Nephron (organoid): Measurements from ENCODE around the gene HPD.
"Not testable (repeated sequence)": the region's sequence is repeated elsewhere in the genome, so short reads cannot be mapped to it uniquely, and the experiment has no call there.

Experiments used
- H3K27ac Mint-ChIP-seq, 3 experiments: 2 replicates each; pipeline ENCODE4 v1.8.0; 2020; ENCODE audit warnings: mixed read lengths in 3 of 3, mild to moderate bottlenecking in 2 of 3, moderate library complexity in 1 of 3
- H3K27me3 Mint-ChIP-seq: 2 replicates; pipeline ENCODE4 v1.8.0; 2021; ENCODE audit warnings: low read depth, mild to moderate bottlenecking, moderate library complexity, mixed read lengths
- H3K36me3 Mint-ChIP-seq: 2 replicates; pipeline ENCODE4 v1.8.0; 2020; ENCODE audit warnings: low read depth, mixed read lengths
- H3K4me1 Mint-ChIP-seq: 2 replicates; pipeline ENCODE4 v1.8.0; 2020; ENCODE audit warnings: mixed read lengths
- H3K4me3 Mint-ChIP-seq, 3 experiments: 2 replicates each; pipeline ENCODE4 v1.8.0; 2020; ENCODE audit warnings: mild to moderate bottlenecking in 3 of 3, mixed read lengths in 3 of 3, moderate library complexity in 2 of 3
- H3K9me3 Mint-ChIP-seq: 2 replicates; pipeline ENCODE4 v1.8.0; 2020; ENCODE audit warnings: mixed read lengths
- TF ChIP-seq, protein P1 (sequence below), 3 experiments: fragments of 200-600 bp; sonication (generic); IDR thresholded peaks; one replicate each; pipeline ENCODE4 v1.5.0; 2021; ENCODE audit warnings: antibody characterized with exemption in 3 of 3; ENCODE audit not compliant: unreplicated experiment in 3 of 3

Gene HPD

DNA sequence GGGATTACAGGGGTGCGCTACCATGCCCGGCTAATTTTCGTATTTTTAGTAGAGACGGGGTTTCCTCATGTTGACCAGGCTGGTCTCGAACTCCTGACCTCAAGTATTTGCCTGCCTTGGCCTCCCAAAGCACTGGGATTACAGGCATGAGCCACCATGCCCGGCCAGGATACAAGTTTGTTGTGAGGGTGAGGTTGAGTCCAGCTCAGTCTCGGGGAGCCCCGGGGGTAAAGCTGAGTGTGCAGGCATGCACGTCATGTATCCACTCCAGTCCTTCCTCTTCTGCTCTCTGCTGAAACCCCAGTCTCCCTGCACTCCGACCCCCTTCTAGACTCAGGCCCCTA, 369 bp downstream of the HPD start:
- H3K27me3 Mint-ChIP-seq, result peaks cover 8% of the 10 kb centered on the region
- TF ChIP-seq, protein P1, sequence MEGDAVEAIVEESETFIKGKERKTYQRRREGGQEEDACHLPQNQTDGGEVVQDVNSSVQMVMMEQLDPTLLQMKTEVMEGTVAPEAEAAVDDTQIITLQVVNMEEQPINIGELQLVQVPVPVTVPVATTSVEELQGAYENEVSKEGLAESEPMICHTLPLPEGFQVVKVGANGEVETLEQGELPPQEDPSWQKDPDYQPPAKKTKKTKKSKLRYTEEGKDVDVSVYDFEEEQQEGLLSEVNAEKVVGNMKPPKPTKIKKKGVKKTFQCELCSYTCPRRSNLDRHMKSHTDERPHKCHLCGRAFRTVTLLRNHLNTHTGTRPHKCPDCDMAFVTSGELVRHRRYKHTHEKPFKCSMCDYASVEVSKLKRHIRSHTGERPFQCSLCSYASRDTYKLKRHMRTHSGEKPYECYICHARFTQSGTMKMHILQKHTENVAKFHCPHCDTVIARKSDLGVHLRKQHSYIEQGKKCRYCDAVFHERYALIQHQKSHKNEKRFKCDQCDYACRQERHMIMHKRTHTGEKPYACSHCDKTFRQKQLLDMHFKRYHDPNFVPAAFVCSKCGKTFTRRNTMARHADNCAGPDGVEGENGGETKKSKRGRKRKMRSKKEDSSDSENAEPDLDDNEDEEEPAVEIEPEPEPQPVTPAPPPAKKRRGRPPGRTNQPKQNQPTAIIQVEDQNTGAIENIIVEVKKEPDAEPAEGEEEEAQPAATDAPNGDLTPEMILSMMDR (IDR thresholded peaks at IDR 0.05; ENCODE audit: unreplicated experiment in 3 of 3), result no peak
- peak overlapping the region in 1 of 3 experiments; percentile 4 for H3K27ac Mint-ChIP-seq
- peaks cover 19% of the 10 kb centered on the region for H3K4me1 Mint-ChIP-seq
- no peak overlapping the region for H3K4me3 Mint-ChIP-seq
- no peaks in the 10 kb centered on the region for H3K36me3 Mint-ChIP-seq
- H3K9me3 Mint-ChIP-seq, result no peaks in the 10 kb centered on the region

DNA sequence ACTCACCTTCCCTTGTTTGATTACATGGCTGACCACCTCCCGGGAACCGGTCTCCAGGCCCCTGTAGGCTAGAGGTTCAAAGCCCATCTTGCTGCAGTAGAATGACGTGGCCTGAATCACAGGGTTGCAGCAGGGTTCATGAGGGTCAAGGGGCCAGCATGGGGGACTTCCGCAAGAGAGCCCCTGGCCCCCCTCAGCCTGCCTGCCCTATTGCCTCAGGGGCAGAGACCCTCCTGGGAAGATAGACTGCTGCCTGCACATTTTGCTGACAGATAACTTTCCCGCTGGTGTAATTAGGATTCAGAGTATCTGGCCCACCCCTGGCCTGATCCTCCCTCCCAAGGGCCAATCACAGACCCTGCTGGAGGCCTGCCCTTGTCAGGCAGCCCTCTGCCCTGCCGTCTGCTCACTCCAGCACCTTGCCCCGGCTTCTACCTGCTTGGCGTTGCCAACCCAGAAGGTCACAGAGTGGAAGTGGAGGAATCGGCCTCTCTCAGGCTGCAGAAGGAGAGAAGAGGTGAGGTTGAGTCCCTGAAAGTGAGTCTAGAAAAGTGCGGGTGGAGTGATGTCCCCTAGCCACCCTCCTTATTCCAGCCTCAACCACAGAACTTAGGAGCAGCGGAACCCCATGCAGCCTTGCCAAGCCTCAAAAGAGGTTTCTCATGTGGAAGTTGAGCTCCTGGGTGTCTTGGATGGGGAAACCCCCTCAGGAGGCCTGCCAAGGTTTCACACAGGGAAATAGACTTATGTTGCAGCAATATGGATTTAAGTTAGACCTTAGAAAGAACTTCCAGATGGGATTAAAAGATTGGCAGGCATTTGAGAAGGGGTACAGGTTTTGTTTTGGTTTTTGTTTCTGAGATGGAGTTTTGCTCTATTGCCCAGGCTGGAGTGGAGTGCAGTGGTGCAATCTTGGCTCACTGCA, 1.1 kb downstream of the HPD start:
- TF ChIP-seq, protein P1 (IDR thresholded peaks at IDR 0.05; ENCODE audit: unreplicated experiment in 3 of 3), result no peak
- Mint-ChIP-seq H3K4me3 (peak overlapping the region in 1 of 3 experiments; percentile 23), H3K4me1 (peaks cover 16% of the 10 kb centered on the region), H3K27ac (peak overlapping the region in 1 of 3 experiments; percentile 80), H3K9me3 (no peaks in the 10 kb centered on the region), H3K27me3 (peaks cover 8% of the 10 kb centered on the region), H3K36me3 (no peaks in the 10 kb centered on the region)

DNA sequence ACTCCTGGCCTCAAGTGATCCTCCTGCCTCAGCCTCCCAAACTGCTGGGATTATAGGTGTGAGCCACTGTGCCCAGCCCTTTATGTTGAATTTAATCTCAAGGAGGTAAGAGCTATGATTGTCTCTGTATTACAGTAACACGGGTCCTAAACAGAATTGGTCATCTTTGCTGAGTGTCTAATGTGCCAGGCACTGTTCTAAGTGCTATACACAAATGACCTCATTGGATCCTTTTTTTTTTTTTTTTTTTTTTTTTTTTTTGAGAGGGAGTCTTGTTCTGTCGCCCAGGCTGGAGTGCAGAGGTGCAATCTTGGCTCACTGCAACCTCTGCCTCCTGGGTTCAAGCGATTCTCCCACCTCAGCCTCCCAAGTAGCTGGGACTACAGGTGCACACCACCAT, 6.3 kb downstream of the HPD start:
- H3K4me3 Mint-ChIP-seq, H3K27me3 Mint-ChIP-seq, H3K27ac Mint-ChIP-seq, H3K9me3 Mint-ChIP-seq, H3K4me1 Mint-ChIP-seq, H3K36me3 Mint-ChIP-seq: not testable (repeated sequence)

DNA sequence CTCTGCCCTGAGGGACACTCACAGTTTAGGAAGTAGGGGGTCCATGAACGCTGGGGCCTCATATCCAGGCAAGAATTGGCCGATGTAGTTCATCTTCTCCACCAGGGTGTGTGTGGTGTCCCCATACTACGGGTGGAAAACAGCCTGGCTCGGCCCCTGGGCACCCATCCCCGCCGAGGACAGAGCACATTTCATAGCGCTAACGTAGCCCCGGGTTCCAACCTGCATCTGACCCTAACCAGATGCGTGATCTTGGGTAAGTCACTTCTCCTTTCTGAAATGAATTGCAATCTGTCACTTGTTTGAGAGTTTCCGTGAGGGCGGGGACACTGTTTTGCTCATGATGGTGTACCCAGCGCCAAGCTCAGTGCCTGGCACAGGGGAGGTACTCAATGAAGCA, 9.0 kb downstream of the HPD start:
- H3K4me3 Mint-ChIP-seq, result no peak overlapping the region
- H3K27me3 Mint-ChIP-seq, result no peaks in the 10 kb centered on the region
- H3K9me3 Mint-ChIP-seq, result no peaks in the 10 kb centered on the region
- no peaks in the 10 kb centered on the region for H3K4me1 Mint-ChIP-seq
- no peak overlapping the region for H3K27ac Mint-ChIP-seq
- H3K36me3 Mint-ChIP-seq, result no peaks in the 10 kb centered on the region
- TF ChIP-seq, protein P1 (IDR thresholded peaks at IDR 0.05; ENCODE audit: unreplicated experiment in 3 of 3), result no peak

DNA sequence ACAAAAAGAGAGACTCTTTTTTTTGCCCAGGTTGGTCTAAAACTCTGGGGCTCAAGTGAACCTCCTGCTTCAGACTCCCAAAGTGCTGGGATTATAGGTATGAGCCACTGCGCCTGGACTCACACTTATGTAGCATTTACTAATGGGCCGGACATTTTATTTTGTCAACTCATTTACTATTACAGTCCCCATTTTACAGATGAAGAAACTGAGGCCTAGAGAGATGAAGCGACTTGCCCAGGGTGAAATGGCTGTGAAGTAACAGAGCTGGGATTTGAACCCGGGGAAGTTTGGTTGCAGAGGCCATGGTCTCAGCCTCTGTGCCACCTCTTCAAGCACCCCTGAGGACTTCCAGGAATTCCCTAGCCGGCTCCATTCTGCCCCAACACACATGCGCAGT, 9.4 kb downstream of the HPD start:
- Mint-ChIP-seq H3K27ac (no peak overlapping the region), H3K4me3 (no peak overlapping the region), H3K9me3 (no peaks in the 10 kb centered on the region), H3K27me3 (no peaks in the 10 kb centered on the region), H3K36me3 (no peaks in the 10 kb centered on the region), H3K4me1 (no peaks in the 10 kb centered on the region)
- TF ChIP-seq, protein P1 (IDR thresholded peaks at IDR 0.05; ENCODE audit: unreplicated experiment in 3 of 3), result no peak

DNA sequence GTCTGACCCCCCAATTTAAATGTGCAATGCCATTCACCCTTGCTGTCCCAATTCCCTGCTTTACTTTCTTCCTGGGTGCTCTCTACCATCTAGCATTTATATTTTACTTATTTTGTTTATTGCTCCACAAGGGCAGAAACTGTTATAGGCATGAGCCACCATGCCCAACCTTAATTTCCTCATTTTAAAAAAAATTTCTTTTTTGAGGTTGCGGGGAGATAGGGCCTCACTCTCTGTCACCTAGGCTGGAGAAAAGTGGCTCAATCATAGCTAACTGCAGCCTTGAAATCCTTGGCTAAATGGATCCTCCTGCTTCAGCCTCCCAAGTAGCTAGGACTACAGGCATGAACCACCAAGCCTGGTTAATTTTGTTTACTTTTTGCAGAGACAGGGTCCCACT, 13.0 kb downstream of the HPD start:
- Mint-ChIP-seq H3K27me3 (no peaks in the 10 kb centered on the region), H3K27ac (no peak overlapping the region), H3K9me3 (no peaks in the 10 kb centered on the region), H3K4me1 (peaks cover 7% of the 10 kb centered on the region), H3K4me3 (no peak overlapping the region), H3K36me3 (no peaks in the 10 kb centered on the region)
- TF ChIP-seq, protein P1 (IDR thresholded peaks at IDR 0.05; ENCODE audit: unreplicated experiment in 3 of 3), result no peak
